Esophagus squamous epithelium (tissue), 5 donors: ENCODE measurements around the gene PEAK3. TPM values are rescaled to one million over a fixed set of nuclear protein-coding genes. Genes with fewer than 3 reads are reported as not detected.

ENCODE experiments used
- DNase-seq: peaks from one replicate; lab custom pipeline; 2025; lab: John Stamatoyannopoulos, UW
- H3K27ac ChIP-seq, 4 donors: fragments of 200-600 bp; sonication (generic); one replicate each; pipeline ENCODE4 v1.5.1; 2016 to 2019; ENCODE audit warnings: mild to moderate bottlenecking in 1 of 4
- H3K27me3 ChIP-seq, 4 donors: fragments of 200-600 bp; sonication (generic); 1 replicate in 3 of 4; 2 replicates in 1 of 4; pipeline versions ENCODE4 v1.5.1 to v1.6.0; 2017 to 2021; ENCODE audit warnings: antibody characterized with exemption in 1 of 4
- H3K36me3 ChIP-seq, 3 donors: fragments of 200-600 bp; sonication (generic); one replicate each; pipeline ENCODE4 v1.5.1; 2016 to 2019
- H3K4me1 ChIP-seq, 3 donors: fragments of 200-600 bp; sonication (generic); one replicate each; pipeline ENCODE4 v1.5.1; 2017 to 2019
- H3K4me3 ChIP-seq, 4 donors: fragments of 200-600 bp; sonication (generic); 1 replicate in 3 of 4; 2 replicates in 1 of 4; pipeline ENCODE4 v1.5.1; 2016 to 2019; ENCODE audit warnings: mild to moderate bottlenecking in 2 of 4, moderate library complexity in 1 of 4
- H3K9me3 ChIP-seq, 3 donors: fragments of 200-600 bp; sonication (generic); one replicate each; pipeline ENCODE4 v1.5.1; 2016 to 2019
- CTCF ChIP-seq, 6 experiments: fragments of 450-650 bp in 4 of 6; fragments of 200-600 bp in 2 of 6; sonication (generic) in 2 of 6; IDR thresholded peaks; one replicate each; pipeline ENCODE4 v1.5.1; 2016 to 2019; ENCODE audit warnings: antibody characterized with exemption in 6 of 6, mild to moderate bottlenecking in 4 of 6, moderate library complexity in 4 of 6
- POLR2A ChIP-seq, 4 donors: fragments of 450-650 bp; IDR thresholded peaks; one replicate each; pipeline ENCODE4 v1.6.1; 2017; ENCODE audit warnings: antibody characterized with exemption in 4 of 4, mild to moderate bottlenecking in 4 of 4, moderate library complexity in 3 of 4
- WGBS, 2 donors: methylation state at CpG; one replicate each; pipeline ENCODE4 v1.1.5; 2018; 5-methylcytosine and 5-hydroxymethylcytosine counted together
- intact Hi-C: fragments of 100-400 bp; cut with DNase I; formaldehyde crosslinking; loops from one replicate; pipeline ENCODE4 v1.15.0; 2022
- total RNA-seq, 4 donors: library from RNA; depleted of rRNA; stranded (reverse); fragments of >200 nt; gene quantifications; one replicate each; pipeline ENCODE4 v1.1.0, GENCODE V29; 2016
- donor health status: DM: yes; HTN: yes; CAD: no.

The PEAK3 gene
- total RNA-seq, 4 donors from 2014 or later = 0.32 to 0.40 (median 0.38) TPM; not detected in 1

- peaks cover 7 to 62% (median 16%) of the 10 kb centered on the region in 3 donors for H3K36me3 ChIP-seq
- no peak overlapping the region for H3K27ac ChIP-seq
- intact Hi-C loops = loop anchor here (5.0 kb wide), 1 partner anchor 53 kb away; no protein-coding TSS in a partner anchor
- H3K4me3 ChIP-seq = no peak overlapping the region
- WGBS, 2 donors = 67 to 82% methylated on average over 10 to 12 of the region's 29 CpGs
- TF ChIP-seq POLR2A (IDR thresholded peaks at IDR 0.05) (no peak), CTCF (IDR thresholded peaks at IDR 0.05) (no peak)
- DNase-seq = no peak
- H3K9me3 ChIP-seq = no peaks in the 10 kb centered on the region
- no peaks in the 10 kb centered on the region for H3K27me3 ChIP-seq
- peaks cover 22 to 44% (median 26%) of the 10 kb centered on the region in 3 donors for H3K4me1 ChIP-seq
Observed at GRCh38 chr19:2325281-2326046, 43.5 kb upstream of the PEAK3 start.

- Histone ChIP-seq H3K4me1 (peaks cover 16 to 33% (median 19%) of the 10 kb centered on the region in 3 donors), H3K36me3 (peaks cover 7 to 62% (median 16%) of the 10 kb centered on the region in 3 donors), H3K27ac (no peak overlapping the region), H3K27me3 (no peaks in the 10 kb centered on the region), H3K4me3 (no peak overlapping the region), H3K9me3 (no peaks in the 10 kb centered on the region)
- DNase-seq = no peak
- TF ChIP-seq CTCF (IDR thresholded peaks at IDR 0.05) = no peak
- no peak for TF ChIP-seq POLR2A (IDR thresholded peaks at IDR 0.05)
- intact Hi-C loops = no loop called here
- WGBS, 2 donors = 74 to 90% methylated on average over 19 to 32 of the region's 34 CpGs
Observed at GRCh38 chr19:2324220-2324948, 42.4 kb upstream of the PEAK3 start.

- DNase-seq = no peak
- TF ChIP-seq POLR2A (IDR thresholded peaks at IDR 0.05) (no peak), CTCF (IDR thresholded peaks at IDR 0.05) (no peak)
- H3K4me1 ChIP-seq = peaks cover 11 to 26% (median 14%) of the 10 kb centered on the region in 3 donors
- 83 to 95% methylated on average over 17 to 19 of the region's 19 CpGs for WGBS, 2 donors
- no peaks in the 10 kb centered on the region for H3K9me3 ChIP-seq
- intact Hi-C loops = no loop called here
- H3K27ac ChIP-seq = no peak overlapping the region
- H3K4me3 ChIP-seq = no peak overlapping the region
- peaks cover 7 to 62% (median 16%) of the 10 kb centered on the region in 3 donors for H3K36me3 ChIP-seq
- no peaks in the 10 kb centered on the region for H3K27me3 ChIP-seq
Observed at GRCh38 chr19:2323707-2324106, 41.7 kb upstream of the PEAK3 start.

- DNase-seq = no peak
- 64 to 86% methylated on average over 2 to 12 of the region's 39 CpGs for WGBS, 2 donors
- Histone ChIP-seq H3K27ac (no peak overlapping the region), H3K27me3 (no peaks in the 10 kb centered on the region), H3K4me1 (peaks cover 2 to 13% (median 3%) of the 10 kb centered on the region in 3 donors), H3K9me3 (no peaks in the 10 kb centered on the region), H3K36me3 (peaks cover 7 to 60% (median 16%) of the 10 kb centered on the region in 3 donors), H3K4me3 (no peak overlapping the region)
- TF ChIP-seq POLR2A (IDR thresholded peaks at IDR 0.05) = no peak
- no peak for TF ChIP-seq CTCF (IDR thresholded peaks at IDR 0.05)
- intact Hi-C loops = no loop called here
Observed at GRCh38 chr19:2321565-2322283, 39.7 kb upstream of the PEAK3 start.
